Kidney (tissue), 14 donors: Measurements from ENCODE around the gene TERT. TPM values are rescaled to one million over a fixed set of nuclear protein-coding genes. Genes with fewer than 3 reads are reported as not detected.

Experiments used
- DNase-seq, 5 donors: peaks; one replicate each; pipeline ENCODE4 v3.0.0-alpha.2; 2013 to 2020
- FAIRE-seq: peaks from 2 replicates; lab custom pipeline; 2012; peaks lifted over from hg19 to GRCh38; lab: Jason Lieb, UNC
- H3K27ac ChIP-seq, 2 donors: one replicate each; pipeline ENCODE4 v1.7.0; 2013; ENCODE audit warnings: low read depth in 2 of 2, low read length in 2 of 2, inconsistent platforms in 1 of 2
- H3K27me3 ChIP-seq: one replicate; pipeline ENCODE4 v1.7.1; 2013; ENCODE audit warnings: low read length, inconsistent platforms; ENCODE audit not compliant: control insufficient read depth, insufficient read depth
- H3K36me3 ChIP-seq, 3 donors: one replicate each; pipeline versions ENCODE4 v1.7.0 to v1.7.1; 2013; ENCODE audit warnings: low read length in 3 of 3, control low read depth in 1 of 3, inconsistent platforms in 1 of 3; ENCODE audit not compliant: insufficient read depth in 3 of 3, control insufficient read depth in 2 of 3
- H3K4me1 ChIP-seq, 3 donors: one replicate each; pipeline versions ENCODE4 v1.7.0 to v1.7.1; 2013; ENCODE audit warnings: low read length in 3 of 3, inconsistent platforms in 1 of 3, low read depth in 1 of 3; ENCODE audit not compliant: control insufficient read depth in 2 of 3, insufficient read depth in 2 of 3
- H3K4me3 ChIP-seq, 3 donors: one replicate each; pipeline versions ENCODE4 v1.7.0 to v1.8.1; 2013; ENCODE audit warnings: low read length in 3 of 3, control low read depth in 1 of 3, inconsistent platforms in 1 of 3
- H3K9ac ChIP-seq, 3 donors: one replicate each; pipeline versions ENCODE4 v1.7.0 to v1.7.1; 2013; ENCODE audit warnings: low read length in 3 of 3, control low read depth in 1 of 3, inconsistent platforms in 1 of 3
- H3K9me3 ChIP-seq, 3 donors: one replicate each; pipeline versions ENCODE4 v1.7.0 to v1.7.1; 2013; ENCODE audit warnings: low read length in 3 of 3, control low read depth in 1 of 3, inconsistent platforms in 1 of 3; ENCODE audit not compliant: control insufficient read depth in 2 of 3, insufficient read depth in 1 of 3
- intact Hi-C: fragments of 100-400 bp; cut with DNase I; formaldehyde crosslinking; loops from one replicate; pipeline ENCODE4 v1.11.1; 2022
- polyA plus RNA-seq: library from polyadenylated mRNA; stranded (reverse); fragments of 350-450 nt; fragmentation: Illumina TruSeq; extraction: RNeasy Lipid Tissue Mini Kit (QIAGEN cat#74804); gene quantifications from one replicate; pipeline ENCODE4 v1.2.3, GENCODE V29; 2014; ENCODE audit warnings: low read depth, low replicate concordance; ENCODE audit not compliant: insufficient read depth
- total RNA-seq: library from RNA; stranded (reverse); fragmentation: NEBNext Ultra II Directional; extraction: Animal tissue kit (Norgen Biotek cat#: 25700); gene quantifications from one replicate; pipeline ENCODE4 v1.2.1, GENCODE V29; 2021
- TF ChIP-seq, protein P1 (sequence below): IDR thresholded peaks from 3 replicates; pipeline ENCODE4 v1.5.1; 2012; ENCODE audit warnings: mild to moderate bottlenecking, moderate library complexity, borderline replicate concordance; ENCODE audit not compliant: insufficient read depth; ENCODE audit errors: extremely low read depth
- donor health status: control.
- donor health status: control.
- donor health status: control.
- donor health status: control.
- donor health status: control.
- donor health status: DM: yes; HTN: yes; CAD: no.
- donor health status: Normal renal cell carcinoma (clear cell type).

The TERT gene
- total and polyA plus RNA-seq, 2 donors from 2014 or later = 0.91 TPM; not detected in 1

DNA sequence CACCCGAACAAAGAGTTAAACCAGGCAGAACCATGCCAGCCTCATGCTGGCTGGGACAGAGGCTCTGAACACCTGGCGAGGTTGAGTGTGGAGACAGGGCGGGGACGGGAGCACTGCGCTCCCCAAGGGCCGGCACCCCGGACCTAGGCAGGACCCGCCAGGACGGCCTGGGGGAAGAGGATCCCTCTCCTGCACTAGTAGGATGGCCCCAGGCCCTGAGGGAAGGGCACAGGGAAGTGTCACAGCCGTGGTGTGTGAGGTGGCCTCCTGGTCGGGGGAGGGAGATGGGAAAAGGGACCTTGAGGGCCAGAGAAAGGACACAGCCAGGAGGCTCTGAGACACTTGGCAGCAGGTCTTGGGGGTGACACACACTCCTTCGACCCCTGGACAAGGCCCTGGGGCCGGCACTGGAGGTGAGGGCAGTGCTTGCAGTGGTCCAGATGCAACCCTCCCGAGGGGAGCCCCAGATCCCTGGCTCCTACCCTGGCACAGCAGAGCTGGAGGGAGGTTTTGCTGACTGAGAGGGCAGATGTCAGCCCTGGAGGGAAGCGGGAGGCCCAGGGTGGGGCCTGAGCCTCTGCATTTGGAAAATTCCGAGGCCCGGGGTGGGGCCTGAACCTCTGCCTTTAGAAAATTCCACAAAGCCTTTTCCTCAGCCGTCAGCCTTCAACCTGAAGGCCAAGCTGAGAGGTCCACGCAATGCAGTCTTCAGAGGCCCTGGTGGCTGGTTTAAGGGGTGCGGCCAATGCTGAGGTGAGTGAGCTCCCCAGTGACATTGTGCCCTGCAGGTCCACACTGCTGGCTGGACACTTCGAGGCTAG, 24.8 kb upstream of the TERT start:
- Histone ChIP-seq H3K27me3 (no peaks in the 10 kb centered on the region), H3K27ac (no peak overlapping the region), H3K4me1 (peaks cover 0 to 5% (median 0%) of the 10 kb centered on the region in 3 donors), H3K9me3 (no peaks in the 10 kb centered on the region), H3K4me3 (no peak overlapping the region), H3K9ac (no peak overlapping the region), H3K36me3 (peaks cover 0 to 50% (median 32%) of the 10 kb centered on the region in 3 donors)
- TF ChIP-seq, protein P1, sequence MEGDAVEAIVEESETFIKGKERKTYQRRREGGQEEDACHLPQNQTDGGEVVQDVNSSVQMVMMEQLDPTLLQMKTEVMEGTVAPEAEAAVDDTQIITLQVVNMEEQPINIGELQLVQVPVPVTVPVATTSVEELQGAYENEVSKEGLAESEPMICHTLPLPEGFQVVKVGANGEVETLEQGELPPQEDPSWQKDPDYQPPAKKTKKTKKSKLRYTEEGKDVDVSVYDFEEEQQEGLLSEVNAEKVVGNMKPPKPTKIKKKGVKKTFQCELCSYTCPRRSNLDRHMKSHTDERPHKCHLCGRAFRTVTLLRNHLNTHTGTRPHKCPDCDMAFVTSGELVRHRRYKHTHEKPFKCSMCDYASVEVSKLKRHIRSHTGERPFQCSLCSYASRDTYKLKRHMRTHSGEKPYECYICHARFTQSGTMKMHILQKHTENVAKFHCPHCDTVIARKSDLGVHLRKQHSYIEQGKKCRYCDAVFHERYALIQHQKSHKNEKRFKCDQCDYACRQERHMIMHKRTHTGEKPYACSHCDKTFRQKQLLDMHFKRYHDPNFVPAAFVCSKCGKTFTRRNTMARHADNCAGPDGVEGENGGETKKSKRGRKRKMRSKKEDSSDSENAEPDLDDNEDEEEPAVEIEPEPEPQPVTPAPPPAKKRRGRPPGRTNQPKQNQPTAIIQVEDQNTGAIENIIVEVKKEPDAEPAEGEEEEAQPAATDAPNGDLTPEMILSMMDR = no peak
- FAIRE-seq (no peak), DNase-seq (peak in 1 of 5 donors; percentile 49)
- intact Hi-C loops = no loop called here

- Histone ChIP-seq H3K36me3 (peaks cover 0 to 41% (median 24%) of the 10 kb centered on the region in 3 donors), H3K9ac (no peak overlapping the region), H3K9me3 (no peaks in the 10 kb centered on the region), H3K4me1 (peaks cover 0 to 5% (median 0%) of the 10 kb centered on the region in 3 donors), H3K4me3 (no peak overlapping the region), H3K27me3 (no peaks in the 10 kb centered on the region), H3K27ac (no peak overlapping the region)
- DNase-seq (peak in 2 of 5 donors; percentile 33 to 78), FAIRE-seq (no peak)
- intact Hi-C loops = no loop called here
- TF ChIP-seq, protein P1 = no peak
Observed at GRCh38 chr5:1318659-1319251, 23.9 kb upstream of the TERT start.

DNA sequence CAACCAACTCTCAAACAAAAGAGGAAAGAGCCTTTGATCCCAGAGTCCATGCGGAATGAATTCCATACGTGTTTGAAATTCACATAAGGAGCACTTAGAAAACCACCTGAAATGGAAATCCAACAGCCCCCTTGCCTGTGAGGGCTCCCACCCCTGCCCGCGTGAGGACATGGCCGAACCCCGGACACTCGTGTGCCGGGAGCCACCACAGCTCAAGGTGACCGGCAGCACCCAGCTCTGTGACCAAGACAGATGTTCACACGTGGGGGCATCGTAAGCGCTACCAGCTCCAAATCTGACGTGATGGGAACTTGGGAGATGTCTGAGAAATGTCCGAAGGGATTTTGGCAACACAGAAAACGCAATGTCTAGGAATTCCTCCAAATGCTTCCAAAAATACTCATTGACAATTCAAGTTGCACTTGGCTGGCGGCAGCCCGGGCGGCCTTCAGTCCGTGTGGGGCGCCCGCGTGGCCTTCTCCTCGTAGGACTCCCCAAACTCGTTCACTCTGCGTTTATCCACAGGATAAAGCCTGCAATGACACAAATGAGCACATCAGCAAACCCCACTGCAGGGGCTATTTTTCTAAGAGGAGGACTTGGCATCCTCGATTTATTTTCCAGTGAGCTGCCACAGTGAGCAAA, 23.2 kb upstream of the TERT start:
- intact Hi-C loops = no loop called here
- peaks cover 0 to 39% (median 22%) of the 10 kb centered on the region in 3 donors for H3K36me3 ChIP-seq
- no peak for FAIRE-seq
- no peaks in the 10 kb centered on the region for H3K27me3 ChIP-seq
- no peak overlapping the region for H3K9ac ChIP-seq
- H3K9me3 ChIP-seq = no peaks in the 10 kb centered on the region
- peaks cover 0 to 5% (median 0%) of the 10 kb centered on the region in 3 donors for H3K4me1 ChIP-seq
- H3K27ac ChIP-seq = no peak overlapping the region
- H3K4me3 ChIP-seq = no peak overlapping the region
- TF ChIP-seq, protein P1 = no peak
- peak in 1 of 5 donors; percentile 60 for DNase-seq
